Measurements from ENCODE around the gene YJEFN3.
A peak's percentile ranks its signal among the peaks of the same experiment; 100 is the strongest.

Gene YJEFN3

DNA sequence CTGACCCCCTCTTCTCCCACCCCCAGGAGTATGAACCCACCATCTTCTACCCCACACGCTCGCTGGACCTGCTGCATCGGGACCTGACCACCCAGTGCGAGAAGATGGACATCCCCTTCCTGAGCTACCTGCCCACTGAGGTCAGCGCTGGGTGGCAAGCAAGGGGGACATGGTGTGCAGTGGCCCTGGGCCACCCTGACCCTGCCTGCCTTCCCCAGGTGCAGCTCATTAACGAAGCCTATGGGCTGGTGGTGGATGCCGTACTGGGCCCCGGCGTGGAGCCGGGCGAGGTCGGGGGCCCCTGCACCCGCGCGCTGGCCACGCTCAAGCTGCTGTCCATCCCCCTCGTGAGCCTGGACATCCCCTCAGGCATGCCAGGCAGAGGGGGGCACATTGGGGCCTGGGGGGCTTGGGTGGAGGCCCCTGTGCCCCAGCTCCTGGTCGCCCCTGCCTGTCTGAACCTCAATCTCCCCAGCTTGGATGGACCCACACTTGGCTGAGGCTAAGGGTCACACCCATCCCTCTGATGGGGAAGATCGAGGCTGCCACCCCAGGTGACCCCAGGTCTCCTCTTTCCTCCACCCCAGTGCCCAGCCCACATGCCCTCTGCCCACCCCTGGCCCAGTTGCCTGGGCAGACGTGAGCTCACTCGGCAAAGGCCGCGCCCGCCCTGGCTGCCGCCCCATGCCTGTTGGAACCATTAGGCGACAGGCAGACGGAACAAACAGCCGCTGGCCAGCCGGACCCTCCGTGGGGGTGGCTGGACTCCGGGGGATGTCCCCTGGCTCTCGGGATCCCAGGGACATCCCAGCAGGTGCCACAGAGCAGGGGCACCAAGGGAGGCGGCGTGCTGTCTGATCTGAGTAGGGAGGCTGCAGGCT, 6.8 kb downstream of the YJEFN3 start:
- no peak overlapping the region for H3K4me3 ChIP-seq (ENCODE audit: low read length)
- DNase-seq (ENCODE audit: low read depth, low spot score) = no peak

DNA sequence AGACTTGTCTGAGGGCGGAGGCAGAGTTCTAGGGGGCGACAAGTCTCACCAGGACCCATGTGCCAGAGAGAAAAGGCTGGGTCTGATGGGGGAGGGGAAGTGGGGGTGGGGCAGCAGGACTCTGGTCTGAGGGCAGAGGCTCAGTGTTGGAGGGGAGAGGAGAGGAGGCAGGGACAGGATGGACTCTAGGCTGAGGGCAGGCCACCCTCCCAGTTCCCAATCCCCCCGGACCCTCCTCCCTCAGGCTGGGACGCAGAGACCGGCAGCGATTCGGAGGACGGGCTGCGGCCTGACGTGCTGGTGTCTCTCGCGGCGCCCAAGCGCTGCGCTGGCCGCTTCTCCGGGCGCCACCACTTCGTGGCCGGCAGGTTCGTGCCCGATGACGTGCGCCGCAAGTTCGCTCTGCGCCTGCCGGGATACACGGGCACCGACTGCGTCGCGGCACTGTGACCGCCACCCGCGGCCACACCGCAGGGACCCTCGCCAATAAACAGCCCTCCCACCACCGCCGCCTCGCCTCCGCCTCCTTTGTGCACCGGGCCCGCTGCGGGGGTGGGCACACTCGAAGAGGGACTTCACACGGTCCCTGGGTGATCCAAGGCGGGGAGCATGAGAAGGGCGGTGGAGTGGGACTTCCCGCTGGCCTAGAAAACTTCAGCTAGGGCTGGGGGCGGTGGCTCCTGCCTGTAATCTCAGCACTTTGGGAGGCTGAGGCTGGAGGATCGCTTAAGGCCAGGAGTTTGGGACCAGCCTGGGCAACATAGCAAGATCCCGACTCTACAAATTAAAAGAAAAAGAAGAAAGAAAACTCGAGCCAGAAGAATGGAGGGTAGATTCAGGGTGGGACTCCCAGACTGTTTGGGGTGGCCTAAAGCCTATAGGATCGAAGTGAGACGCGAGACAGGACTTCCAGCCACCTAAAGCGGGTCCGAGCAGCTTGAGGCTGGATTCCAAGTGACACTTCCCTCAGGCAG, 8.7 kb downstream of the YJEFN3 start:
- DNase-seq (ENCODE audit: low read depth, low spot score) = no peak
- H3K4me3 ChIP-seq (ENCODE audit: low read length) = no peak overlapping the region

DNA sequence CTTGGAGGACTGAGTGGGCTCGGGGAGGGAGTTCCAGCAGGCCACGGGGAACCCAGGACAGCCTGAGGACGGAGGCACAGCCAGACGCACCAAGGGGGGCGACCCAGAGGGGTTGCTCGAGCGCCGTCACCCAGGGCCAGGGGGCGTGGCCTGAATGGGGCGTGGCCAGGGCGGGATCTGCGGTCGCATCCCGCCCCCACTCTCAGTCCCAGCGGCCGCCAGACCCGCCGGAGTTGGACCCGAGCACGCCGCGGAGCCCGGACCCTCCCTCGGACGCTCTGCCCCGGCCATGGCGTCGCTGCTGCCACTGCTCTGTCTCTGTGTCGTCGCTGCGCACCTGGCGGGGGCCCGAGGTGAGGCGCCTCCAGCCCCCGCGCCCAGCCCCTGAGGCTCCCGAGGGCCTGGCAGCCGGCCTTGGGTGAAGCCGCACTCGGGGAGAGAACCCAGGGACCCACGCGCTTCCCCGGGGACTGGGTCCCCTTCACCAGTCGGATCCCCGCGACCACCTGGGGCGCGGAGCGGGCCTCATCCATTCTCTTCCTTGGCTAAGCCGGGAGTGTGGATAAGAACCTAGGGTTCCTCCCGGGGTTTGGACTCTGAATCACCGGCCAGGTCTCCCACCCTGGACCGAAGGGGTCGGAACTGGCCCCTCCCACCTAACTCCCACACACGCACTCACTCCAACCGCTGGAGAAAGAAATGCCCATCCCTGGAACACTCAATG, 9.5 kb downstream of the YJEFN3 start, which contains the start of gene CILP2:
TSS of gene CILP2 (plus strand) at position 205 of the 724 bp plus-strand sequence. CDS start at position 290, 85 bp downstream.
- H3K4me3 ChIP-seq (ENCODE audit: low read length) = no peak within 1 kb of the TSS
- DNase-seq (ENCODE audit: low read depth, low spot score) = no peak

DNA sequence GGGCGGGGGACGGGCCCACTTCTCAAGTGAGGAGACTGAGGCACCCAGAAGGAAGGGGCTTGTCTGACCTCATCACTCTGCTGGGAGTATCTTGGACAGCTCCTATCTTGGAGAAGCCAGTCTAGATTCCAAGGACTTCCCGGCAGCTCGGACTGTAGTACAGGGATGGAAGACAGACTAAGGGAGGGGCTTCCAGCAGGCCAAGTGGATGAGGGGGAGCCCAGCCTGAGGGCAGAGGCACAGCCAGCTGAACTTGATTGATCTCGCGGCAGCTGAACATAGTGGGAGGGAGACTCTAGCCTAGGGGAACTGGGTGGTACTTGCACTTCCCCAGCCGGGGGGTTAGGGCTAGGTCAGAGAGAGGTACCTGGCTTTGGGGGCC, 10.1 kb downstream of the YJEFN3 start:
- no peak overlapping the region for H3K4me3 ChIP-seq (ENCODE audit: low read length)
- no peak for DNase-seq (ENCODE audit: low read depth, low spot score)

DNA sequence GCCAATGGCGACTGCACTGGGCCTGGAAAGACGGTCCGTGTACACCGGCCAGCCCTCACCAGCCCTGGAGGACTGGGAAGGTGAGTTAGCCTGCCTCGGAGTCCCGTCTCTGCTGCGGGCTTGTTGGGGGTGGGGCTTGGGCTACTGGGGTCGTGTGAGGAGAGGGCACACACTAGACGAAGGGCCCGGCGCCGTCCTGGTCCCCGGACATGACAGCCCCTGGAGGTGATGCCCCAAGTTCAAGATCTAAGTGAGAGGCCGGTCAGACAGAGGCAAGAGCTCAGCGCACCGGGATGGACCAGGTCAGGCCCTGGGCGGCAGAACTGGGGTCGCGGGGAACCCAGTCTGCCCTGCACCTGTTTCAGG, 11.0 kb downstream of the YJEFN3 start:
- no peak overlapping the region for H3K4me3 ChIP-seq (ENCODE audit: low read length)
- DNase-seq (ENCODE audit: low read depth, low spot score) = no peak

DNA sequence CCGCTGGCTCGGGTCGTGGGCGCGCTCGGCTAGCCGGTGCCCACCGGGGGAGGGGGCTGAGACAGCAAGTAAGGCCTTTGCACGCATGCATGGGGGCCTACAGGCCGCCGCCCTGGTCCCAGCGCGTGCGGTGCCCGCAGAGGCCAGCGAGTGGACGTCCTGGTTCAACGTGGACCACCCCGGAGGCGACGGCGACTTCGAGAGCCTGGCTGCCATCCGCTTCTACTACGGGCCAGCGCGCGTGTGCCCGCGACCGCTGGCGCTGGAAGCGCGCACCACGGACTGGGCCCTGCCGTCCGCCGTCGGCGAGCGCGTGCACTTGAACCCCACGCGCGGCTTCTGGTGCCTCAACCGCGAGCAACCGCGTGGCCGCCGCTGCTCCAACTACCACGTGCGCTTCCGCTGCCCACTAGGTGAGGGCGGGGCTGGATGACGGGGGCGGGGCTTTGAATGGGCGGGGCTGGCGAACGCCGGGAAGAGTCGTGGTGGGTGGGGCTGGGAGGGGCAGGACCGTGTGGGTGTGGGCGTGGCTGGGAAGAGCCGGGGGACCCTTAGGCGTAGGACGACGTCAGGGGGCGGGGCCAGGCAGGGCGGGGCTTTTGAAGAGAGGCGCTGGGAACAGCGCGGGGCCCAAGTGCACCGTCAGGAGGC, 11.5 kb downstream of the YJEFN3 start:
- peak; percentile 26 for DNase-seq (ENCODE audit: low read depth, low spot score)
- H3K4me3 ChIP-seq (ENCODE audit: low read length) = no peak overlapping the region

DNA sequence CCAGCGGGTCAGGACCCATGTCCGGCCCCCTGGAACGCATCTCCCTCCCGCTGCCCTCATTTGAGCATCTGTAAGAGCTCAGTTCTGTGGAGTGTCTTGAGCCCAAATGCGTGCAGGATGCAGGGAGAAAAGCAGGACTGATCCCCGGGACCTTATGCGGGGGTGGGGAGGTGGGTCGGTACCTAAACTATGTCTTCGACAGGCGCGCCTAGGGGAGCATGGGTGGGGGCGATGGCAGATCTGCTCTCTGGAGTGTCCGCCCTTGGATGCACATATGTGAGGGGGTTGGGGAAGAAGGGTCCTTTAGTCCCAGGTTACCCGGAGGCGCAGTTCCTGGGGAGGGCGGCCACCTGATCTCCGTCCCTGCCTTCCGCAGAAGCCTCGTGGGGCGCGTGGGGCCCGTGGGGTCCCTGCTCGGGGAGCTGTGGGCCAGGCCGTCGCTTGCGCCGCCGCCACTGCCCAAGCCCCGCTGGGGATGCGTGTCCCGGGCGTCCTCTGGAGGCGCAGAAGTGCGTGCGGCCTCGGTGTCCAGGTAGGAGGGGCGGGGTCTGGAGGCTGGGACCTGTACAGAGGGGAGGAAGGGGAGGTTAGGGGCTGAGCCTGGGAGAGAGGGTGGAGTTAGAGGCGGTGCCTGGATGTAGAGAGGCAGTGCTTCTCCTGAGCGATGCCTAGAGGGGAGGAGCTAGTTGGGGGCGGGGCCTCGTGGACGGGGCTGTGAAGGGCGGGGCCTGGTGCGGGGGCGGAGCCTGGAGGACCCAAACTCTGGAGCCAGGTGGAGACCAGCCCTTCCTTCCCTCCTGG, 12.2 kb downstream of the YJEFN3 start:
- no peak overlapping the region for H3K4me3 ChIP-seq (ENCODE audit: low read length)
- DNase-seq (ENCODE audit: low read depth, low spot score) = peak; percentile 20

DNA sequence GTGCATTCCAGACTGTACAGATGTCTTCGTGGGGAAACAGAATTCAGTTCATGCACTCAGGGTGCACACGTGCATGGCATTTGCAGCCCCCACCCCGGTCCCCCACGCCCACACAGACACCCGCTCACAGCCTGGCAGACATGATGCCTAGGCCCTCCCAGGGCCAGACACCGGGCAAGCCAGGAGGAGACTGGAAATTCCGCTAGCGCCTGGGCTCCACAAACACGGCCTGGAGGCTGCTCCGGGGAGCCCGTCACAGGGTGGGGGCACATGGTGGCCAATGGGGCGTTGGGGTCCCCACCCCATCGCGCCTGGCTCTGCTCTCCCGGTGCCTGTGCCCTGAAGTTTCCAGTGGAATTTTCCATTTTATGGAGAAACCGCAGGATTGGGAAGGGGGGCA, 12.9 kb downstream of the YJEFN3 start:
- no peak overlapping the region for H3K4me3 ChIP-seq (ENCODE audit: low read length)
- no peak for DNase-seq (ENCODE audit: low read depth, low spot score)

DNA sequence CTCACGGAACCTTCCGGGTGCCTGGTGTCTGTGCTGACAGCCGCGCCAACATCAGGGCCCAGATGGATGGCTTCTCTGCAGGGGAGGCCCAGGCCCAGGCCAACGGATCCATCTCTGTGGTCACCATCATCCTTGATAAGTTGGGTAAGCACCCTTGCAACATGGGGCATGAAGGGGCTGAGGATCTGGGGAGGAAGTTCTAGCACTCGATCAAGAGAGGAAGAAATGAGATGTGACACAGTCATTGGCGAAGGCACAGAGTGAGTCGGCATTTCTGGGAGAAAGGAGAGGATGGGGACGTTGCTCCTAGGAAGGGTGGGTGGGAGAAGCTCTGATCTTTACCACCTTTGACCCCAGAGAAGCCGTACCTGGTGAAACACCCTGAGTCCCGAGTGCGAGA, 13.8 kb downstream of the YJEFN3 start:
- no peak for DNase-seq (ENCODE audit: low read depth, low spot score)
- no peak overlapping the region for H3K4me3 ChIP-seq (ENCODE audit: low read length)

DNA sequence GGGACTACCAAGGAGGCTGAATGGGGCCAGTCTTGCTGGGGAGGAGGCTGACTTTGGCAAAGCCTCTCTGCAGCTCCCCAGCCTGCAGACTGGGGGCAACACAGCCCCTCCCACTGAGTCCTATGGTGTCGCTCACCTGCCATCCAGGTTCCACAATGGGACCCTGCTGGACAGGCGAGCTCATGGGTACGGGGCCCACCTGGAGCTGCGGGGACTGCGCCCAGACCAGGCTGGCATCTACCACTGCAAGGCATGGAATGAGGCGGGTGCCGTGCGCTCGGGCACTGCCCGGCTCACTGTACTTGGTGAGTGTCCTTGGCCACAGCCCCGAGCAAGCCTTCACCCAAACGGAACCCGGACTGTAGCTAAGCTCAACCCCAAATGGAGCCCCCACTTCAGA, 14.4 kb downstream of the YJEFN3 start:
- H3K4me3 ChIP-seq (ENCODE audit: low read length) = no peak overlapping the region
- DNase-seq (ENCODE audit: low read depth, low spot score) = no peak

DNA sequence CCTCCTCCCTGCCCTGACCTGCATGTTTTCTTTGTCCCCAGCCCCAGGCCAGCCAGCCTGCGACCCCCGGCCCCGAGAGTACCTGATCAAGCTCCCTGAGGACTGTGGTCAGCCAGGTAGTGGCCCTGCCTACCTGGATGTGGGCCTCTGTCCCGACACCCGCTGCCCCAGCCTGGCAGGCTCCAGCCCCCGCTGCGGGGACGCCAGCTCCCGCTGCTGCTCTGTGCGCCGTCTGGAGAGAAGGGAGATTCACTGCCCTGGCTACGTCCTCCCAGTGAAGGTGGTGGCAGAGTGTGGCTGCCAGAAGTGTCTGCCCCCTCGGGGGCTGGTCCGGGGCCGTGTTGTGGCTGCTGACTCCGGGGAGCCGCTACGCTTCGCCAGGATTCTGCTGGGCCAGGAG, 14.9 kb downstream of the YJEFN3 start:
- no peak for DNase-seq (ENCODE audit: low read depth, low spot score)
- no peak overlapping the region for H3K4me3 ChIP-seq (ENCODE audit: low read length)

DNA sequence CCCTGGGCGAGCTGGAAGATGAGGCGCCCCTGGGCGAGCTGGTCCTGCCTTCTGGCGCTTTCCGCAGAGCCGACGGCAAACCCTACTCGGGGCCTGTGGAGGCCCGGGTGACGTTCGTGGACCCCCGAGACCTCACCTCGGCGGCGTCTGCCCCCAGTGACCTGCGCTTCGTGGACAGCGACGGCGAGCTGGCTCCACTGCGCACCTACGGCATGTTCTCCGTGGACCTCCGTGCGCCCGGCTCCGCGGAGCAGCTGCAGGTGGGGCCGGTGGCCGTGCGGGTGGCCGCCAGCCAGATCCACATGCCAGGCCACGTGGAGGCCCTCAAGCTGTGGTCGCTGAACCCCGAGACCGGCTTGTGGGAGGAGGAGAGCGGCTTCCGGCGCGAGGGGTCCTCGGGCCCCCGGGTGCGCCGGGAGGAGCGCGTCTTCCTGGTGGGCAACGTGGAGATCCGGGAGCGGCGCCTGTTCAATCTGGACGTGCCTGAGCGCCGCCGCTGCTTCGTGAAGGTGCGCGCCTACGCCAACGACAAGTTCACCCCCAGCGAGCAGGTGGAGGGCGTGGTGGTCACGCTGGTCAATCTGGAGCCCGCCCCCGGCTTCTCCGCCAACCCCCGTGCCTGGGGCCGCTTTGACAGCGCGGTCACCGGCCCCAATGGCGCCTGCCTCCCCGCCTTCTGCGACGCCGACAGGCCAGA, 15.7 kb downstream of the YJEFN3 start:
- no peak for DNase-seq (ENCODE audit: low read depth, low spot score)
- no peak overlapping the region for H3K4me3 ChIP-seq (ENCODE audit: low read length)

DNA sequence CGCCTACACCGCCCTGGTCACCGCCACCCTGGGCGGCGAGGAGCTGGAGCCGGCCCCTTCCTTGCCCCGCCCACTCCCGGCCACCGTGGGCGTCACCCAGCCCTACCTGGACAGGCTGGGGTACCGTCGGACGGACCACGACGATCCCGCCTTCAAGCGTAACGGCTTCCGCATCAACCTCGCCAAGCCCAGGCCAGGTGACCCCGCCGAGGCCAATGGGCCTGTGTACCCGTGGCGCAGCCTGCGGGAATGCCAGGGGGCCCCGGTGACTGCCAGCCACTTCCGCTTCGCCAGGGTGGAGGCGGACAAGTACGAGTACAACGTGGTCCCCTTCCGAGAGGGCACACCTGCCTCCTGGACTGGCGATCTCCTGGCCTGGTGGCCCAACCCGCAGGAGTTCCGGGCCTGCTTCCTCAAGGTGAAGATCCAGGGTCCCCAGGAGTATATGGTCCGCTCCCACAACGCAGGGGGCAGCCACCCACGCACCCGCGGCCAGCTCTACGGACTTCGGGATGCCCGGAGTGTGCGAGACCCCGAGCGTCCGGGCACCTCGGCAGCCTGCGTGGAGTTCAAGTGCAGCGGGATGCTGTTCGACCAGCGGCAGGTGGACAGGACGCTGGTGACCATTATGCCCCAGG, 16.4 kb downstream of the YJEFN3 start:
- no peak overlapping the region for H3K4me3 ChIP-seq (ENCODE audit: low read length)
- no peak for DNase-seq (ENCODE audit: low read depth, low spot score)

DNA sequence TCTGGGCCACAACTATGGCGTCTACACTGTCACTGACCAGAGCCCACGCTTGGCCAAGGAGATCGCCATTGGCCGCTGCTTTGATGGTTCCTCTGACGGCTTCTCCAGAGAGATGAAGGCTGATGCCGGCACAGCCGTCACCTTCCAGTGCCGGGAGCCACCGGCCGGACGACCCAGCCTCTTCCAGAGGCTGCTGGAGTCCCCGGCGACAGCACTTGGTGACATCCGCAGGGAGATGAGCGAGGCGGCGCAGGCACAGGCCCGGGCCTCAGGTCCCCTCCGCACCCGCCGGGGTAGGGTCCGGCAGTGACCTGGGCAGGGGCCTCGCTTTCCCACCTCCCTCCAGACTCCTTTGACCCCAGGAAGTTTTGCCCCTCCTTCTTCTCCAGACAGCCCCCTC, 17.0 kb downstream of the YJEFN3 start:
- no peak overlapping the region for H3K4me3 ChIP-seq (ENCODE audit: low read length)
- DNase-seq (ENCODE audit: low read depth, low spot score) = no peak

DNA sequence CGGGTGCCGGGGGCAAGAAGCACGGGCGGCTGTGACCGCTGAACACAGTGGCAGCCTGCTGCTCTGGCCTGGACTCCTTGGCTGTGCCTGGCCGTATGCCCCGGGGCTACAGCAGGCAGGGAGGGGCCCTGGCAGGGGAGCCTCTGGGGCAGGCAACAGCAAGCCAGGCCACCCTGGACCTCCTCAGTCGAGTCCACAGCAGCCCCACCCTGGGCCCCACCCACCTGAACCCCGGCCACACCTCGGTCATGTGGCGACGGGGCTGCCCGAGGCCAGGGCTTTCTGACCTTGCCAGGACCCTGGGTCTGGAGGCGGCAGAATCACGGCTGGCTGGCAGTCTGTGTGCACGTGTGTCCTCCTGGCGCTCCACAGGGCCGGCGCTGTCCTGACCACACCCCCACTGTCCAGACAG, 18.0 kb downstream of the YJEFN3 start:
- H3K4me3 ChIP-seq (ENCODE audit: low read length) = no peak overlapping the region
- DNase-seq (ENCODE audit: low read depth, low spot score) = no peak

DNA sequence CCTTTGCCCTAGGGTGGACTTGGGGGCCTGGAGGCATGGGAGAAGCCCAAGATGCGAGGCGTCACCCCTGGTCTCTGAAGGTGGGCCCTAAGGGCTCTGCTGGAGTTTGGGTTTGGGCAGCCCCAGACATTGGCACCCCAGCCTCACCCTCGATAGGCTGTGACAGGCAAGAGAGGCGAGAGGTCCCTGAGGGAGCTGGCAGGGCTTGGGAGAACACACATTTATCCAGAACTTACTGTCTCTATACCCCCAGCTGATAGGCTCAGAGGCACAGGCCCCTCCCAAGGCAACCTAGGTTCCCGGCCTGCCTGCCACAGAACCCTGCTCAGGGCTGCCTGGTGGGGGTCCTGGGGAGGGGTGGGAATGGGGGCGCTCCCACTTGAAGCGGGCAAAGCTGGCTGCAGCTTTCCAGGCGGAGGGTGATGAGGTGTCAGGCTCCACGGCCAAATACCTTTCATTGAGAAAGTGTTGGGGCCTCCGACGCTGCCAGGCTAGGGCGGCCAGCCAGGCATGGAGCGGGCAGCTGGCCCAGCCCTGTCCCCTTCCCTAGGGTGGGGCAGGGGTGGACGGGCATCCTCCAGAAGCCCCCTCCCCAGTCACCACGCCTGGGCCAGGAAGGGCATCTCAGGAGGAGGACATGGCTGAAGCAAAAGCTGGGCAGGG, 19.1 kb downstream of the YJEFN3 start:
- no peak overlapping the region for H3K4me3 ChIP-seq (ENCODE audit: low read length)
- no peak for DNase-seq (ENCODE audit: low read depth, low spot score)
